ENCODE data around the gene NMT2.

DNA sequence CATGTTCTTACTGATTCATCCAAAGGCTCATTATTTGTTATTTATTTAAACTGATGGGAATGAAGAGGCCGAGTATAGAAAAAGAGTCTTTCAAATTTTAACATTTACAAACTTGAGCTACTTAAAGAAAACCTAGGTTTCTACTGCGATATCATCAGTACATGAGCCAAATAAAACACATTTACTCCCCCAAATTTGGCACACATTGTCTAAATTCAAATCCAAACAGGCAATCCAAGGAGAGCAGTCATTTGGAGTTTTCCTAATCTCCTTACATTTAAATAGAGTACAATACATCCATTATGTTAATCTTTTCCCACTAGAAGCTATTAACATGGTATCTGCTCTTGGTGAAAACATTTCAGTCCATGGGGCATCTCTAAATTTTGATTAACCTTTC, 2.2 kb downstream of the NMT2 start:
- no peak for TF ChIP-seq CTCF (IDR thresholded peaks at IDR 0.05)
- no peak for TF ChIP-seq POLR2A (IDR thresholded peaks at IDR 0.05)
